ENCODE results near the gene EMC1.

Gene EMC1

GRCh38 chr1:19229229-19229628, 22.1 kb downstream of the EMC1 start:
- no peaks in the 10 kb centered on the region for H3K4me1 ChIP-seq (ENCODE audit: control insufficient read depth, insufficient read depth, low read length)
- no peak overlapping the region for H3K27ac ChIP-seq (ENCODE audit: extremely low read depth, low read depth, low read length)
- POLR2A ChIA-PET = interaction anchor here (0.5 kb wide), 1 partner anchor 13 kb away, joined by 4 read pairs; no protein-coding TSS in a partner anchor
- no peak overlapping the region for H3K4me3 ChIP-seq (ENCODE audit: low read depth, low read length)
- H3K9me3 ChIP-seq (ENCODE audit: control insufficient read depth, insufficient read depth, low read depth, low read length) = no peaks in the 10 kb centered on the region
- CTCF ChIA-PET = interaction anchor here (1.3 kb wide), 1 partner anchor 11 kb away, joined by 9 read pairs; no protein-coding TSS in a partner anchor
- peaks cover 63 to 99% of the 10 kb centered on the region in 2 experiments for H3K36me3 ChIP-seq (ENCODE audit: control insufficient read depth in 2 of 2, insufficient read depth in 1 of 2, low read length in 2 of 2)
- TF ChIP-seq ZNF571 (tag by site-specific recombination; IDR thresholded peaks at IDR 0.05) = no peak
- TF ChIP-seq ZNF391 (tag by site-specific recombination; IDR thresholded peaks at IDR 0.05; ENCODE audit: borderline replicate concordance, low read depth) = peak; percentile 85; the same call in 1 of the 2 replicates

GRCh38 chr1:19222979-19223824, 28.1 kb downstream of the EMC1 start:
- H3K9me3 ChIP-seq (ENCODE audit: control insufficient read depth, insufficient read depth, low read depth, low read length) = no peaks in the 10 kb centered on the region
- H3K36me3 ChIP-seq (ENCODE audit: control insufficient read depth in 2 of 2, insufficient read depth in 1 of 2, low read length in 2 of 2) = peaks cover 51 to 99% of the 10 kb centered on the region in 2 experiments
- H3K4me1 ChIP-seq (ENCODE audit: control insufficient read depth, insufficient read depth, low read length) = no peaks in the 10 kb centered on the region
- no peak overlapping the region for H3K4me3 ChIP-seq (ENCODE audit: low read depth, low read length)
- no peak overlapping the region for H3K27ac ChIP-seq (ENCODE audit: extremely low read depth, low read depth, low read length)
- ChIA-PET CTCF (no interaction called here), POLR2A (interaction anchor here (1.1 kb wide), 1 partner anchor 11 kb away, joined by 3 read pairs; no protein-coding TSS in a partner anchor)
- TF ChIP-seq PRDM2 (tag by site-specific recombination; IDR thresholded peaks at IDR 0.05; ENCODE audit: borderline replicate concordance) (no peak), ZNF449 (tag by site-specific recombination; IDR thresholded peaks at IDR 0.05) (no peak), AEBP2 (tag by site-specific recombination; IDR thresholded peaks at IDR 0.05; ENCODE audit: borderline replicate concordance) (no peak), EGR2 (tag by site-specific recombination; IDR thresholded peaks at IDR 0.05; ENCODE audit: low read depth) (no peak), KLF16 (tag by site-specific recombination; IDR thresholded peaks at IDR 0.05) (no peak), ZNF777 (tag by site-specific recombination; IDR thresholded peaks at IDR 0.05; ENCODE audit: borderline replicate concordance) (no peak), ZNF558 (tag by site-specific recombination; IDR thresholded peaks at IDR 0.05) (no peak), GFI1B (tag by site-specific recombination; IDR thresholded peaks at IDR 0.05) (no peak), ZNF37A (tag by site-specific recombination; IDR thresholded peaks at IDR 0.05) (no peak), ZNF600 (tag by site-specific recombination; IDR thresholded peaks at IDR 0.05) (no peak), ZNF701 (tag by site-specific recombination; IDR thresholded peaks at IDR 0.05) (no peak), ZNF362 (tag by site-specific recombination; IDR thresholded peaks at IDR 0.05) (no peak), WT1 (tag by site-specific recombination; IDR thresholded peaks at IDR 0.05) (no peak), ZNF341 (tag by site-specific recombination; IDR thresholded peaks at IDR 0.05; ENCODE audit: low read depth) (no peak), ZNF280C (tag by site-specific recombination; IDR thresholded peaks at IDR 0.05) (no peak), ZFP69B (tag by site-specific recombination; IDR thresholded peaks at IDR 0.05) (no peak)

Measured in HEK293 (cell line).